K562 (cell line): ENCODE results near the gene HMGCLL1. TPM values are rescaled to one million over a fixed set of nuclear protein-coding genes. Genes with fewer than 3 reads are reported as not detected.

ENCODE experiments used
- ATAC-seq: fragments of 200-7000 bp; cut with Tn5 transposase; 3 replicates; pipeline ENCODE4 v1.9.1; 2020; ENCODE audit warnings: moderate library complexity
- BruUV-seq: library from RNA; stranded (reverse); fragments of 400-500 nt; replicated peaks from 2 replicates; lab custom pipeline; 2021; lab: Mats Ljungman, UMichigan
- CTCF ChIA-PET: fragments of 300-600 bp; formaldehyde crosslinking; extraction: SDS; loops from one replicate; lab custom pipeline; 2021; ENCODE audit warnings: low intra/inter-chr PET ratio; lab: Yijun Ruan, JAX
- POLR2A ChIA-PET: fragments of 300-600, 350-650 bp; sonication (Branson Sonifier 250); formaldehyde crosslinking; extraction: SDS; loops from one replicate; lab custom pipeline; 2021; ENCODE audit warnings: antibody characterized with exemption, inconsistent platforms; lab: Yijun Ruan, JAX
- DNase-seq, 4 experiments: peaks; one replicate each; pipeline versions ENCODE4 v3.0.0 to v3.0.0-alpha.2; 2011 to 2018; ENCODE audit warnings: low spot score in 3 of 4, mixed read lengths in 3 of 4; ENCODE audit errors: extremely low read depth in 1 of 4
- FAIRE-seq: peaks from 2 replicates; lab custom pipeline; 2011; peaks lifted over from hg19 to GRCh38; lab: Jason Lieb, UNC
- H2AFZ ChIP-seq: 2 replicates; pipeline ENCODE4 v1.6.0; 2011; ENCODE audit warnings: low read depth, low read length, control low read depth, inconsistent platforms
- H3K27ac ChIP-seq: fragments of 200-600 bp; 3 replicates; pipeline ENCODE4 v1.8.0; 2011; ENCODE audit warnings: low read depth, mild to moderate bottlenecking, control low read depth, inconsistent platforms, low read length, moderate library complexity, mixed read lengths; ENCODE audit errors: extremely low read depth
- H3K27me3 ChIP-seq, 2 experiments: fragments of 300-600 bp in 1 of 2; 2 replicates in 1 of 2; 3 replicates in 1 of 2; pipeline versions ENCODE4 v1.6.0 to v1.8.0; 2011; ENCODE audit warnings: inconsistent platforms in 2 of 2, low read length in 2 of 2, mild to moderate bottlenecking in 1 of 2, mixed read lengths in 1 of 2, moderate library complexity in 1 of 2; ENCODE audit not compliant: control insufficient read depth in 2 of 2, insufficient read depth in 2 of 2
- H3K36me3 ChIP-seq: fragments of 300-600 bp; 3 replicates; pipeline ENCODE4 v1.8.0; 2011; ENCODE audit warnings: mild to moderate bottlenecking, low read length, inconsistent platforms; ENCODE audit not compliant: control insufficient read depth, insufficient read depth
- H3K4me1 ChIP-seq, 2 experiments: fragments of 200-600 bp in 1 of 2; replicated peaks in 1 of 2; 2 replicates in 1 of 2; 3 replicates in 1 of 2; pipeline versions ENCODE4 v1.5.1 to v1.8.0; 2011; ENCODE audit warnings: inconsistent platforms in 2 of 2, low read length in 2 of 2, mild to moderate bottlenecking in 1 of 2, mixed read lengths in 1 of 2, moderate library complexity in 1 of 2; ENCODE audit not compliant: control insufficient read depth in 2 of 2, insufficient read depth in 2 of 2
- H3K4me2 ChIP-seq: 2 replicates; pipeline ENCODE4 v1.6.1; 2011; ENCODE audit warnings: low read length, control low read depth, inconsistent platforms, mixed read lengths; ENCODE audit not compliant: insufficient read depth
- H3K4me3 ChIP-seq: fragments of 200-600 bp; sonication (generic), shearing (Covaris generic); 2 replicates; pipeline ENCODE4 v1.5.1; 2016; ENCODE audit warnings: control low read depth, inconsistent platforms
- H3K79me2 ChIP-seq: fragments of 200-600 bp; 3 replicates; pipeline ENCODE4 v1.8.0; 2011; ENCODE audit warnings: low read length, inconsistent platforms; ENCODE audit not compliant: control insufficient read depth, insufficient read depth
- H3K9ac ChIP-seq, 2 experiments: 2 replicates each; pipeline versions ENCODE4 v1.6.0 to v1.6.1; 2011; ENCODE audit warnings: low read depth in 2 of 2, low read length in 2 of 2, control low read depth in 1 of 2, inconsistent platforms in 1 of 2, mild to moderate bottlenecking in 1 of 2, mixed read lengths in 1 of 2; ENCODE audit not compliant: insufficient read depth in 1 of 2
- H3K9me1 ChIP-seq: one replicate; pipeline ENCODE4 v1.6.0; 2011; ENCODE audit warnings: inconsistent platforms, mild to moderate bottlenecking, low read length, moderate library complexity; ENCODE audit not compliant: control insufficient read depth, insufficient read depth
- H3K9me3 ChIP-seq: replicated peaks from 2 replicates; pipeline ENCODE4 v1.5.1; 2011; ENCODE audit warnings: low read depth, low read length, inconsistent platforms; ENCODE audit not compliant: control insufficient read depth, insufficient read depth
- H4K20me1 ChIP-seq: replicated peaks from 2 replicates; pipeline ENCODE4 v1.6.1; 2011; ENCODE audit warnings: low read length, inconsistent platforms, mixed read lengths; ENCODE audit not compliant: control insufficient read depth, insufficient read depth
- ATF3 ChIP-seq, 2 experiments: fragments of 450-650 bp in 1 of 2; sonication (generic) in 1 of 2; formaldehyde crosslinking in 1 of 2; IDR thresholded peaks in 1 of 2; conservative IDR thresholded peaks in 1 of 2; 2 replicates each; pipeline versions ENCODE4 v1.6.1 to v1.8.1; 2016 to 2023; ENCODE audit warnings: mild to moderate bottlenecking in 2 of 2, moderate library complexity in 2 of 2, inconsistent platforms in 1 of 2, missing genetic modification reagents in 1 of 2
- CHAMP1 ChIP-seq: fragments of 450-650 bp; IDR thresholded peaks from 2 replicates; pipeline ENCODE4 v1.6.1; 2016; ENCODE audit warnings: mild to moderate bottlenecking
- CREB1 ChIP-seq, 2 experiments: sonication (generic) in 1 of 2; formaldehyde crosslinking in 1 of 2; IDR thresholded peaks; 2 replicates each; pipeline versions ENCODE4 v1.6.1 to v1.8.0; 2012 to 2022; ENCODE audit warnings: inconsistent platforms in 1 of 2, mild to moderate bottlenecking in 1 of 2, missing genetic modification reagents in 1 of 2, moderate library complexity in 1 of 2
- ELF2 ChIP-seq: fragments of 250-450 bp; sonication (Bioruptor Pico); IDR thresholded peaks from 2 replicates; pipeline ENCODE4 v1.5.0; 2021; ENCODE audit warnings: mild to moderate bottlenecking
- ERF ChIP-seq: fragments of 450-650 bp; formaldehyde crosslinking; IDR thresholded peaks from 2 replicates; pipeline ENCODE4 v1.4.0; 2020; ENCODE audit warnings: mild to moderate bottlenecking, mixed read lengths
- ETV5 ChIP-seq: sonication (generic); formaldehyde crosslinking; IDR thresholded peaks from 2 replicates; pipeline ENCODE4 v1.4.0; 2020; ENCODE audit warnings: low read depth, mild to moderate bottlenecking, missing genetic modification reagents
- FOXP1 ChIP-seq: sonication (generic); formaldehyde crosslinking; IDR thresholded peaks from 2 replicates; pipeline ENCODE4 v1.8.0; 2022; ENCODE audit warnings: mild to moderate bottlenecking, missing genetic modification reagents
- JUND ChIP-seq, 2 experiments: IDR thresholded peaks; 2 replicates in 1 of 2; 3 replicates in 1 of 2; pipeline ENCODE4 v1.6.1; 2011; ENCODE audit warnings: borderline replicate concordance in 2 of 2, low read depth in 2 of 2, low read length in 2 of 2, improper control_type of control experiment in 1 of 2, missing biosample characterization in 1 of 2, missing genetic modification characterization in 1 of 2, missing genetic modification reagents in 1 of 2
- NFATC3 ChIP-seq: fragments of 450-650 bp; IDR thresholded peaks from 2 replicates; pipeline ENCODE4 v1.6.1; 2017; ENCODE audit warnings: mild to moderate bottlenecking
- PCBP2 ChIP-seq: fragments of 200-400 bp; formaldehyde crosslinking; IDR thresholded peaks from 2 replicates; pipeline ENCODE4 v1.6.1; 2018; ENCODE audit warnings: low read length, low read depth, mild to moderate bottlenecking, moderate library complexity; ENCODE audit not compliant: poor library complexity, severe bottlenecking
- SMARCB1 ChIP-seq: IDR thresholded peaks from 2 replicates; pipeline ENCODE4 v1.6.1; 2011; ENCODE audit warnings: improper control_type of control experiment, low read depth; ENCODE audit not compliant: insufficient read length
- WGBS: fragments of 100-300 bp; shearing (Covaris generic); methylation state at CpG from one replicate; pipeline ENCODE4 v1.1.6; 2016; ENCODE audit warnings: low coverage, mixed read lengths; ENCODE audit not compliant: insufficient coverage; ENCODE audit errors: missing lambda C conversion rate; 5-methylcytosine and 5-hydroxymethylcytosine counted together
- in situ Hi-C: fragments of 300-500 bp; cut with MboI; formaldehyde crosslinking; loops from 4 replicates; pipeline ENCODE4 v1.15.0; 2018; ENCODE audit warnings: inconsistent platforms, mixed read lengths
- intact Hi-C: fragments of 100-400 bp; cut with micrococcal nuclease; formaldehyde crosslinking; loops from 2 replicates; pipeline ENCODE4 v1.14.2; 2022
- polyA plus RNA-seq, 8 experiments: library from polyadenylated mRNA; depleted of rRNA in 4 of 8; stranded (reverse) in 5 of 8; unstranded in 3 of 8; fragments of >200 nt; fragmentation: Nextera tagmentation in 2 of 8; fragmentation: Illumina TruSeq in 1 of 8; extraction: Ambion mirVana in 2 of 8; extraction: Trizol in 1 of 8; gene quantifications; 2 replicates each; pipeline versions ENCODE4 v1.2.1 to v1.2.3, GENCODE V29; 2011 to 2014; ENCODE audit warnings: inconsistent platforms in 1 of 8, missing spikeins in 1 of 8
- total RNA-seq, 7 experiments: library from RNA; depleted of rRNA in 6 of 7; stranded (reverse); fragments of >200 nt in 6 of 7; fragmentation: Illumina TruSeq in 2 of 7; extraction: Trizol in 2 of 7; gene quantifications; 2 replicates each; pipeline versions ENCODE4 v1.2.1 to v1.2.3, GENCODE V29; 2011 to 2021; ENCODE audit warnings: low replicate concordance in 1 of 7

HMGCLL1 gene
- total and polyA plus RNA-seq, 9 of the 15 experiments (the other 6 are each of a cell fraction or from before 2014, with no cell fraction given), result not detected

- Histone ChIP-seq H3K9me1 (no peaks in the 10 kb centered on the region), H4K20me1 (no peaks in the 10 kb centered on the region), H3K79me2 (no peaks in the 10 kb centered on the region)
- TF ChIP-seq SMARCB1, result no peak
- no peak for TF ChIP-seq ELF2 (CRISPR knock-in tag)
- TF ChIP-seq PCBP2, result no peak
- TF ChIP-seq FOXP1 (CRISPR knock-in tag), result no peak
- TF ChIP-seq, all 486 proteins: peak for 0
- H3K4me2 ChIP-seq, result no peak overlapping the region
- H3K4me3 ChIP-seq, result no peak overlapping the region
- H3K9me3 ChIP-seq, result no peaks in the 10 kb centered on the region
- intact Hi-C loops, result no loop called here
- no peak overlapping the region for H2AFZ ChIP-seq
- H3K9ac ChIP-seq, result no peak overlapping the region
- DNase-seq (no peak), FAIRE-seq (no peak), ATAC-seq (no peak)
- no TSS peak for BruUV-seq
- no peak overlapping the region for H3K27ac ChIP-seq
- H3K36me3 ChIP-seq, result no peaks in the 10 kb centered on the region
- in situ Hi-C loops, result no loop called here
- ChIA-PET CTCF (interaction anchor here (0.6 kb wide), 1 partner anchor 1615 kb away, joined by 9 read pairs; no protein-coding TSS in a partner anchor), POLR2A (no interaction called here)
- H3K4me1 ChIP-seq, result no peaks in the 10 kb centered on the region
- no peaks in the 10 kb centered on the region for H3K27me3 ChIP-seq
Measured at GRCh38 chr6:55584654-55585354, 5.8 kb upstream of the HMGCLL1 start.

- BruUV-seq, result no TSS peak
- TF ChIP-seq CHAMP1, result no peak
- TF ChIP-seq ETV5 (CRISPR knock-in tag), result no peak
- no peak for TF ChIP-seq NFATC3
- no peak for TF ChIP-seq CREB1 (IDR thresholded peaks at IDR 0.05)
- no peak for TF ChIP-seq CREB1 (CRISPR knock-in tag; IDR thresholded peaks at IDR 0.05)
- TF ChIP-seq ERF (CRISPR knock-in tag), result no peak
- TF ChIP-seq ATF3 (IDR thresholded peaks at IDR 0.05), result no peak
- TF ChIP-seq ATF3 (CRISPR knock-in tag; conservative IDR thresholded peaks at IDR 0.05), result no peak
- no peak for TF ChIP-seq JUND (IDR thresholded peaks at IDR 0.05; ENCODE audit: borderline replicate concordance, low read depth, low read length)
- TF ChIP-seq JUND (tag; IDR thresholded peaks at IDR 0.05; ENCODE audit: borderline replicate concordance, low read depth, low read length), result no peak
Measured at GRCh38 chr6:55576811-55577210, 2.2 kb downstream of the HMGCLL1 start.

More at GRCh38 chr6:55576811-55577210, 2.2 kb downstream of the HMGCLL1 start:
- POLR2A ChIA-PET, result no interaction called here
- Histone ChIP-seq H4K20me1 (no peaks in the 10 kb centered on the region), H3K9ac (no peak overlapping the region), H3K79me2 (no peaks in the 10 kb centered on the region), H3K27ac (no peak overlapping the region), H3K4me1 (peaks cover 0 to 4% of the 10 kb centered on the region in 2 experiments; a peak in 1 of 5 replicates), H3K9me3 (no peaks in the 10 kb centered on the region), H3K4me2 (no peak overlapping the region), H3K36me3 (no peaks in the 10 kb centered on the region), H2AFZ (no peak overlapping the region), H3K4me3 (no peak overlapping the region), H3K27me3 (no peaks in the 10 kb centered on the region), H3K9me1 (no peaks in the 10 kb centered on the region)
- ATAC-seq, result no peak
- CTCF ChIA-PET, result no interaction called here
- FAIRE-seq, result no peak
- intact Hi-C loops, result no loop called here
- DNase-seq, result no peak
- in situ Hi-C loops, result no loop called here
- WGBS, result 0% methylated on average over 3 of the region's 3 CpGs
